H54 (cell line): ENCODE measurements around the gene SS18L1.

Experiments used
- DNase-seq: peaks from one replicate; pipeline ENCODE4 v3.0.0; 2011; ENCODE audit warnings: low spot score, mixed read lengths; ENCODE audit not compliant: insufficient read length
- FAIRE-seq: peaks from 3 replicates; lab custom pipeline; 2011; peaks lifted over from hg19 to GRCh38; lab: Jason Lieb, UNC
- POLR2A ChIP-seq: IDR thresholded peaks from 2 replicates; pipeline ENCODE4 v1.6.1; 2011; ENCODE audit warnings: low read depth, mild to moderate bottlenecking, low read length

The SS18L1 gene

GRCh38 chr20:62127799-62128198 lies 15.8 kb upstream of the SS18L1 start:
- DNase-seq (no peak), FAIRE-seq (no peak)
- TF ChIP-seq POLR2A = no peak

GRCh38 chr20:62128502-62128901 lies 15.1 kb upstream of the SS18L1 start:
- no peak for FAIRE-seq
- TF ChIP-seq POLR2A = no peak
- DNase-seq = no peak

- FAIRE-seq (no peak), DNase-seq (no peak)
- TF ChIP-seq POLR2A = no peak
Measured at GRCh38 chr20:62129731-62130531, 13.6 kb upstream of the SS18L1 start.

- DNase-seq = no peak
- no peak for FAIRE-seq
- no peak for TF ChIP-seq POLR2A
Measured at GRCh38 chr20:62131560-62132320, 11.8 kb upstream of the SS18L1 start.

GRCh38 chr20:62132421-62132820 lies 11.1 kb upstream of the SS18L1 start:
- no peak for TF ChIP-seq POLR2A
- no peak for DNase-seq
- FAIRE-seq = no peak

- no peak for FAIRE-seq
- no peak for TF ChIP-seq POLR2A
- DNase-seq = no peak
Measured at GRCh38 chr20:62133051-62133845, 10.3 kb upstream of the SS18L1 start.

GRCh38 chr20:62133864-62134263 lies 9.7 kb upstream of the SS18L1 start:
- DNase-seq (no peak), FAIRE-seq (no peak)

GRCh38 chr20:62134735-62135231 lies 8.8 kb upstream of the SS18L1 start:
- FAIRE-seq (no peak), DNase-seq (no peak)
- TF ChIP-seq POLR2A = no peak

More at GRCh38 chr20:62133864-62134263, 9.7 kb upstream of the SS18L1 start:
- TF ChIP-seq POLR2A = no peak

- no peak for FAIRE-seq
- DNase-seq = no peak
- no peak for TF ChIP-seq POLR2A
Measured at GRCh38 chr20:62135573-62136266, 7.8 kb upstream of the SS18L1 start.

GRCh38 chr20:62136283-62137091 lies 7.1 kb upstream of the SS18L1 start:
- DNase-seq (no peak), FAIRE-seq (no peak)
- TF ChIP-seq POLR2A = no peak

GRCh38 chr20:62137092-62137384 lies 6.5 kb upstream of the SS18L1 start:
- no peak for TF ChIP-seq POLR2A
- FAIRE-seq (no peak), DNase-seq (no peak)

GRCh38 chr20:62137478-62138203 lies 5.9 kb upstream of the SS18L1 start:
- TF ChIP-seq POLR2A = no peak
- FAIRE-seq (no peak), DNase-seq (no peak)
